ELF-1 (cell line): ENCODE results near the gene SCN4A.
A peak's percentile ranks its signal among the peaks of the same experiment; 100 is the strongest.
"Not testable (repeated sequence)": the region's sequence is repeated elsewhere in the genome, so short reads cannot be mapped to it uniquely, and the experiment has no call there.

Experiments used
- DNase-seq: peaks from one replicate; pipeline ENCODE4 v3.0.0-alpha.2; 2016; ENCODE audit warnings: low read depth, low spot score

Gene SCN4A

GRCh38 chr17:63984651-63985386, 12.1 kb upstream of the SCN4A start:
- DNase-seq = peak; percentile 23

DNA sequence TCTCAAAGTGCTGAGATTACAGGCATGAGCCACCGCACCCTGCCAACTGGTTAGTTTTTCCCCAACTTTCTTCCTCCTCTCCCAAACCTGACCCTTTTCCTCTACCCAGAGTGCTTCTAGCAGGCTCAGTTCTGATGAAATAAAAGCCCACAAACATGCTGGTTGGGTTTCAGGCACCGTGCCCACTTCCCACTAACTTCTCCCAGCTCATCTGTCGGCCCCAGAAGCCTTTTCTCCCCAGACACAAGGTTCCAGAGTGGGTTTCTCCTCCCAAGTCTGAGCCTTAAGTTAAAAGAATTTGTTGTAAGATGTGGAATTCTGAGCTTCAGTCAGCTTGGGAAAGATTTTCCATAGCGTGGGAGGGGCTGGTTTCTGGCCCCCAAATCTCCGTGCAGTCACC, 11.5 kb upstream of the SCN4A start:
- DNase-seq = no peak

GRCh38 chr17:63983320-63983719, 10.6 kb upstream of the SCN4A start:
- DNase-seq = no peak

DNA sequence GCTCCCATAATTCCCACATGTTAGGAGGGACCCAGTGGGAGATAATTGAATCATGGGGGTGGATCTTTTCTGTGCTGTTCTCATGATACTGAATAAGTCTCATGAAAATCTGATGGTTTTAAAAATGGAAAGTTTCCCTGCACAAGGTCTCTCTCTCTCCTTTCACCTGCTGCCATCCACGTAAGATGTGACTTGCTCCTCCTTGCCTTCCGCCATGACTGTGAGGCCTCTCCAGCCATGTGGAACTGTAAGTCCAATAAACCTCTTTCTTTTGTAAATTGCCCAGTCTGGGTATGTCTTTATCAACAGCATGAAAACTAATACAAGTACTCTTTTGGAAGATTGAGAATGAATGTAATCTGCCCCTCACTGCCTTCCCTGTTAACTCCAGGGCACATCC, 9.9 kb upstream of the SCN4A start:
- DNase-seq = not testable (repeated sequence)

DNA sequence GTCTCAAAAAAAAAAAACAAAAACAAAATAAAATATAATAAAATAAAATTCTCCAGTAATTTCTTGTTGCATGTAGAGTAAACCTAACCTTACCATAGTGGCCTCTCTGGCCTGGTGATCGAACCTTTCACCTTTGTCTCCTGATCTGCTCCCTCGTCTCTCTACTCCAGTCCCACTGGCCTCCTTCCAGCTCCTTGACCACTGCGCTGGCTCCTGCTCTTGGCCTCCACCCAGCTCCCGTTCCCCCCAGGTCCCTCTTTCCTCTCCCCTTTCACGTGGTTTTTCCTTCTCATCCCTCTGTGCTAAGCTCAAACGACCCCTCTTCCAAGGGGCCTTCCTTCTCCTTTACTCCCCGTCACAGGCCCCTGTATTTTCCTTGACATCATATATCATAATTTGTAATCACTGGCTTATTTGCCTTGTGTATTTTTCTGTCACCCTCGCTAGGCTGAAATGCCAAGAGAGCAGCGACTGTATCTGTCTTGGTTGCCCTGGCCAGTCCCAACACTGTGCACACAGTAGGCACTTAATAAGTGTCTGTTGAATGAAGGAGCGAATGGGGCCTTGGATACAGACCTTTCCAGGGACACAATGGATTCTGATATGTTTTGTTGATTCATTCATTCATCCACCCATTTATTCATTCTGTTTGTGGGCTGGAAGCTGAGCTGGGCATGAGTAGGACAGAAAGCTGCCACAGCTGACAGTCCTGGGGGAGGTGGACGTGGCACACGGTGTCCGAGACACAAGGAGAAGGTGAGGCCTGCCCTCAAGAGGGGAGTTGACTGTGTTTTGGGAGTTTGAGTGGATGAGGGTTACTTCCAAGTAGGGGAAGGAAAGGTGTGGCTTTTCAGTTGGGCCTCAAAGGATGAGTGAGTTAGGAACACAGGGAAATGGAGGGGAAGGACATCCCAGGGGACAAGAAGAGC, 5.8 kb upstream of the SCN4A start:
- no peak for DNase-seq

- DNase-seq = no peak
Observed at GRCh38 chr17:63976702-63977101, 4.0 kb upstream of the SCN4A start.

DNA sequence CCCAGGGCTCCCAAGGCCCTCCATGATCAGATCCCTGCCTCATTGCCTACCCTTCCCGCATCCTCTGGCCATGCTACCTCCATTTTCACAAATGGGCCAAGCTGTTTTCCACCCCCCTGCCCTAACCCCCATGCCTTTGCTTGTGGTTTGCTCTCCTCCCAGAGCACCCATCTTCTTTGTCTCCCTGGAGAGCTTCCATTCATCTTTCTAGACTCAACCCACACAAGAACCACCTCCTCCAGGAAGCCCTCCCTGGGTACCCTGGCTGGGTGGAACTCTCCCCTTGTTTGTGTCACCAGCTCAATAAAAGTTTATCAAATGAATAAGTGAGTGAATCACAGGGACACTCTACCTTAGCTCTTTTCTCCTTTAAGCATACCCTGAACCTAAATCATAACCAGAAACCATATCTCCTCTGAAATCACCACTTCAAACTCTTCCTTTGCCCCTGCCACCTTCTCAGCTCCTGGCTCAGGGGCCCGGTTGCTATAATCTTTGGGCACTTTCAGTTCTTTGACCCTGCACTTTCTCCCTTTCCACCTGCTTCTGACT, 2.9 kb upstream of the SCN4A start:
- DNase-seq = no peak

DNA sequence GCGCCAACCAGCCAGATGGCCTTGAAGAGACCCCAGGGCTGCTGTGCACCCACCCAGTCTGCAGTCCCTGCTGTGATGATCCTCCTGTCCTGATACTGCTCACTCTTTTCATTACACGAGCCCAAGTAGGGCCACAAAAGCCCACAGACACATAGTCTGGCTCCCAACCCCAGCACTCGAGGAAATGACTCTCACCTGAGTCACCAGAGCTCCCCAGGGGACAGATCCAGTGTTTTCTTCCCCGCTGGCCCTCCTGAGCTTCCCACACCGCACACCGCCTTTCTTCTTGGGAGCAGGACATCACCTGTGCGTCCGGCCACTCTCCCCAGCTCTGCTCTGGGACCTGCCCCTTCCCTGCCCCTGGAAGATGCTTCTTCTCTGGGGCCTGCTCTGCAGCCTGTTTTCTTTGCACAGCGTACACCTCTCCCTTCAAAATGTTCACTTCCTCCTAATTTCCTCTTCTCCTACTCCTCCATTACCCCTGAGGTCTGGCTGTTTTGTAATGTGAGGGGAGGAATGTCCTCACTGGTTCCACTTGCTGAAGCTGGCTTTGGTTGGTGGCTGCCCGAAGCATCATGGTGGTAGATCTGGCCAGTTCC, 2.0 kb upstream of the SCN4A start:
- DNase-seq = no peak

DNA sequence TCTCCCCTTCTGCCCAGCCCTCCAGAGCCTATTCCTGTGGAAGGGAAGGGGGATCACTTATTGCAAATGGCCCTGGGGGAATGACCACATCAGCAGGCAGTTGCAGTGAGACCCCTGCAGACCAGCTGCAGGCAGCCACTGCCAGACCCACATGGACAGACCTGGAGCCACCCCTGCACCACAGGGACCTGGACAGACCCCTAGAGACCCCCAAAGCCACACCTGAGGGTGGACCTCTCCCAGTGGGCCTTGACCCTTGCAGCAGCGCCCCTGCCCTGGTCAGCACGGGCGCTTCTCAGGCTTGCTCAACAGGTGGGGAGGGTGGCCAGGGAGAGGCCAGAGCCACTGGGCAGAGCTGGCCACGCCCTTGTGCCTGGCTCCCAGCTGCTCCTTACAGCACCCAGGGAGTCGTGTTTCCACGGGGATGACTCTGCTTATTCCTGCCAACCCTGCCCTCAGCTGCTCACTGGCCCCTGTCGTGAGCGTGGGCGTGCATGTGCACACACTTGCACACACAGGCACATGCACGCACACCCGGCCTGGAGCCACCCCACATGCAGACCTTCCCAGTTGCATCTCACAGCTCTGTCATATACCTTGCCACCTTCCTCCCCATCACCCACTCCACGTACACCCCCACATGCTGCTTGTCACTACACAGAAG, 1.3 kb upstream of the SCN4A start:
- DNase-seq = no peak

DNA sequence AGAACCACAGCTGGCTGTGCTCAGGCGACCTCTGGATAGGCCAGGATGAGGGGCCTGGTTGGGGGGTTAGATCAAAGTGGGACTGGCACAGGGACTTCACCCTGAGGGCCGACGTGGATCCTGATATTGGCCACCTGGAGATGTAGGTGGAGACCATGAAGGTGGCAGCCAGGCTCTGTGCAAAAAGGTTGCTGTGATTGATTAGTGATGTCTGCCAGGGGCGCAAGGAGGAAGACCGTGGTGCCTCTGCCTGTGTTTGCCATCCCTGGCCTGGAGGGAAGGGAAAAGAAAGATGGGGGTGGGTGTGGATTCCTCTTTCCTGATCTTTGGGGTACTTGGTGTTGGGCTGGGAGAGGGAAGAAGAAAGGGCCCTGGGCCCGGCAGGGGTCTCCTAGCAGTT, 529 bp upstream of the SCN4A start:
- no peak for DNase-seq

DNA sequence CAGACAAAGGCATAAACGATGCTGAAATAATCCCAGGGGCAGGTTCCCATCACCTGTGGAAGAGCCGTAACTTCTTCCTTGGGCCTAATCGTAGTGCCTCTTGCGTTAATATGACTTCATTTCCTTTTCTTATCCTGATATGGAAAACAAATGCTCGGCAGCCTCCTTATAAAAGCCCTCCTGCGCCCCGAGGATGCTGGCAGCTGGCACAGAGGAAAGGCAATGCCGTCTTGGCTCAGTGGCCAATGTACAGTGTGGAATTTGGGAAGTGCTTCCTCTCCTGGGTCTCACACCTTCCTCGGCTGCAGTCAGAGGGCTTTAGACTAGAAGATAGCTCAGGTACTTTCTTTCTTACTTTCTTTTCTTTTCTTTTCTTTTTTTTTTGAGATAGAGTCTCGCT, 3.4 kb downstream of the SCN4A start:
- DNase-seq = no peak

GRCh38 chr17:63967953-63968352, 4.8 kb downstream of the SCN4A start:
- DNase-seq = no peak

DNA sequence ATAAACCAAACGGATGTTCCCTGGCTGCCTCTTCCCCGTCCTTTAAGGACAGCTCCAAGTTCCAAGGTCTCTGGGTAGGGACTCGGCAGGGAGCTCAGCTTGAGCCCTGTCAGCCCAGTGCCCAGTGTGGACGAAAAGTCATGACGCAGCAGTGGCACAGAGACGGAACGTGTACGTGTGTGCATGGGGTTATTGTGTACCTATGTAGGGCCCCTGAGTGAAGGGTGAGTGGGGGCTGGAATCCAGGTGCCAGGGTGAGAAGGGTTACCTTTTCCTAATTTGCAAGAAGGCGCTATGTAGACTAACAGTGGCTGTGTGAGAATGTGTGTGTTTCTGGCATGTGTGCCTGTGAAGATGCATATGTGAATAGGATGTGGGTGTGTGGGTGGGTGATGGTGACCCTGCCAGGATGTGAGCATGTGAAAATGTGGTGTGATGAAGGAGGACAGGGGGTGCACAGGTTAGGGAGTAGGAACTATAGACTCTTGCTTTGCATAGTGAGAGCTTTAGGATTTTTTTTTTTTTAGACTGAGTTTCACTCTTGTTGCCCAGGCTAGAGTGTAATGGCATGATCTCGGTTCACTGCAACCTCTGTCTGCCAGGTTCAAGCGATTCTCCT, 6.0 kb downstream of the SCN4A start:
- no peak for DNase-seq

DNA sequence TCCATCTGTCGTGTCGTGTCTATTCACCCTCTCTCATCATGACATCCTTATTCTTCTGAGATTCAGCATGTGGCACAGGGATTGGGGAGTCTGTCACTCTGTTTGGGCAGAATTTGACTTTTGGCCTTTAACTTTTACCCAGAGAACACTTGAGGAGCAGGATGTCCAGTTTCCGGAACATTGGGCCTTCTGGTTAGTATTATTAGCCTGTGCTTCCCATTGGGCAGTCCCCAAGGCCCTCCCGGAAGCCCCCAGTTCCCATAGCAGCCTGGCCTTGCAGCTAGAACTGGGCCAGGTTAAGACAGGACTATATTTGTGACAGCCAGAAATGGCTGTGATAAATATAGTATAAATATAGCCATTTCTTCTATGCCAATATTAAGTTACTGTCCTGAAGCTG, 9.6 kb downstream of the SCN4A start:
- no peak for DNase-seq

DNA sequence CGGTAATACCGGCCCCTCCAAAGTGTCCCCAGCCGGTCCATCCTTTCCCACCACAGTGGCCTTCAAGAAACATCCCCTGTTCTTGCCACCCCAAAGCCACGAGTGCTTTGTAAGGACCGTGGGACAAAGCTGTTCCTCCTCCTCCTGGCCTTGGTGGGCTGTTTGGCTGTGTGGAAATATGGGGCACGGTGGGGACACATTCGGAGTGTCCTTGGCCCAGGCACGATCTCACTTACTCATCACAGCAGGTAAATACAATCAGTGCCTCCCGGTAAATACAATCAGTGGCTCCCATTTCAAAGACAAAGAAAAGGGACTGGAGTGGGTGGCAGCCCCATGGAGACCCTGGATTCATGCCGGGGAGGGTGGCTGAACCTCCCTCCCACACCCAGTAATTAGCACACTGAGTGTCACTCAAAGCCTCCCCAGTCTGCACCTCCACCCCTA, 10.4 kb downstream of the SCN4A start:
- no peak for DNase-seq

DNA sequence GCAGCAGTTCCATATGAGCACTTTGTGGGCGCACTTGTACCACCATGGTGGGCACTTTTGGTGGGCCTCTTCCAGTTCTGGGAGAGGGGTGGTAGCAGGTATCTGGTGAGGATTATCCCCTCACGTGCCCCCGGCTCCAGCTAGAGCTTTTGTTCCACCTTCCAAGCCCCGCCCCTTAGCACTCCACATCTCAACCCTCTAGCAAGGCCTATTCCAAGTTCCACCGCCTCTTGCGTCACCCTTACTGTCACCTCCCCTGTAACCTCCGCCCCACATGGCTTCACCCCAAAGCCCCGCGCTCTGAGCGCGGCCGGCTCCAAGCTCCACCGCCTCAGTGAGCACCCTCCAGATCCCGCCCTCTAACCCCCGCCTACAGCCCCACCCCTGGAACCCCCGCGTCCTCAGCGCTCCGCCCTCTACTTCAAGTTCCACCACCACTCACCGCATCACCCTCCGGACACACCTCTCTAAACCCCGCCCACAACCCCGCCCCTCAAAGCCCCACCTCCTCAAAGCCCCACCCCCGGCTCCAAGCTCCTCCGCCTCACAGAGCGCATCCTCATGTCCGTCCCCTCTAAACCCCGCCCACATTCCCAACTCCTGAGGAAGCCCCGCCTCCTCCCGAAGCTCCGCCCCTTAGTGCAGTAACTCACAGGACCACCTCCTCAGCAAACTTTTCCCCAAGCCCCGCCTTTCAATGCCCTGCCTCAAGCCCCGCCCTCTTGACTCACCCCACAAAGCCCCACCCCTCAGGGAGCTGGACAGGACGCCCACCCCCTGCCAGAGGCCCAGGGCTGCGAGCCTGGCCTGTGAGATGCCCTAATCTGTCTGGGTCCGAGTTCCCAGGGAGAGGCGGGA, 11.1 kb downstream of the SCN4A start:
- DNase-seq = peak; percentile 98

- peak; percentile 63 for DNase-seq
Observed at GRCh38 chr17:63960430-63960829, 12.3 kb downstream of the SCN4A start.

DNA sequence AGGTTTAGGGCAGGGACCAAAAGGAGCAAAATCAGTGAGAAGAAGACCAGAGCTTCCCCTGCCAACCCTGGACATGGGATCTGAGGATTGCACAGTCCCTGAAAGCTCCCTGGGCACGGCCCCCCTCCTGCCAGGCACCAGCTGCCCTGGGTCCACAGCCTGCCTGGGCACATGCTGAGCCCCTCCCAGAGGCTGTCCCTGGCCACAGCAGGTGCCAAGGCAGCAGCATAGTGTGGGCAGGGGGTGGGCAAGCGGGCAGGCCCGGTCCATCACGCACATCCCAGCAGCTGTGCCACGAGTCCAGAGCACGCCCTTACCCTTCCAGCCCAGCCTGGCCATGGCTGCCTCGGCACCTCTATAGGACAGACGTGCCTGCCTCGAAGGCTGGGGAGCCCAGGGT, 12.7 kb downstream of the SCN4A start:
- DNase-seq = no peak

DNA sequence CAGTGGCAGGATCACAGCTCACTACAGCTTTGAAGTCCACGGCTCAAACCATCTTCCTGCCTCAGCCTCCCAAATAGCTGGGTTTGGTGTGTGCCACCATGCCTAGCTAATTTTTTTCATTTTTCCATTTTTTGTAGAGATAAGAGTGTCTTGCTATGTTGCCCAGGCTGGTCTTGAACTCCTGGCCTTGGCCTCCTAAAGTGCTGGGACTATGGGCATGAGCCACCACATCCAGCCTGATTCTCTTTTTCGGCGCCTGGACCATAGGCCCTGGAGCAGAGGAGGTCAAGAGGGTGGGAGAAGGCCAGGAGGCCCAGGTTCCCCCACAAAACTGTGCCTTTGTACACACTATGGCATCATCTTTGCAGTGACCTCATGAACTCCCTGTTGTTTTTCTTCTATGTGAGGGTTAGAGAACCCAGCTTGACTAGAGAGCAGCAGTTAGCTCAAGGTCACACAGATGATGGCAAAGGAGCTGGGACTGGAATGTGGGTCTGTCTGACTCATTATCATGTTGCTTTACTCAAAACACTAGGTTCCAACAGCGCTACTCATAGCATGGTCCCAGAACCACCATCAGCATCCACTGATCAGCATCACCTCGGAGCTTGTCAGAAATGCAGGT, 16.3 kb downstream of the SCN4A start:
- DNase-seq = no peak

- DNase-seq = no peak
Observed at GRCh38 chr17:63955791-63956190, 16.9 kb downstream of the SCN4A start.
